C4-2B (cell line): ENCODE data around the gene ANKRD11.

Experiments used
- H3K27ac ChIP-seq: fragments of 450-650 bp; 2 replicates; pipeline ENCODE4 v1.5.1; 2017
- CTCF ChIP-seq: fragments of 450-650 bp; conservative IDR thresholded peaks from 2 replicates; pipeline ENCODE4 v1.5.1; 2017; ENCODE audit warnings: mild to moderate bottlenecking
- ZFX ChIP-seq: fragments of 450-650 bp; IDR thresholded peaks from 2 replicates; pipeline ENCODE4 v1.6.1; 2017

Gene ANKRD11

GRCh38 chr16:89366561-89367537, 123.5 kb downstream of the ANKRD11 start:
- TF ChIP-seq ZFX (no peak), CTCF (no peak)
- H3K27ac ChIP-seq = no peak overlapping the region

- no peak overlapping the region for H3K27ac ChIP-seq
Measured at GRCh38 chr16:89365996-89366395, 124.4 kb downstream of the ANKRD11 start.

GRCh38 chr16:89365044-89365467, 125.3 kb downstream of the ANKRD11 start:
- TF ChIP-seq CTCF = no peak
- no peak for TF ChIP-seq ZFX
- peak overlapping the region; percentile 57 for H3K27ac ChIP-seq

More at GRCh38 chr16:89365996-89366395, 124.4 kb downstream of the ANKRD11 start:
- no peak for TF ChIP-seq CTCF

GRCh38 chr16:89364606-89365005, 125.8 kb downstream of the ANKRD11 start:
- H3K27ac ChIP-seq = peak overlapping the region; percentile 57
- TF ChIP-seq ZFX = no peak
- no peak for TF ChIP-seq CTCF

GRCh38 chr16:89363621-89364393, 126.6 kb downstream of the ANKRD11 start:
- TF ChIP-seq CTCF = no peak
- TF ChIP-seq ZFX = no peak
- peak overlapping the region; percentile 57 for H3K27ac ChIP-seq

GRCh38 chr16:89362540-89363223, 127.7 kb downstream of the ANKRD11 start:
- H3K27ac ChIP-seq = peak overlapping the region; percentile 89

GRCh38 chr16:89361751-89362539, 128.4 kb downstream of the ANKRD11 start:
- TF ChIP-seq ZFX = no peak
- TF ChIP-seq CTCF = no peak
- H3K27ac ChIP-seq = peak overlapping the region; percentile 89
